H9 (cell line): ENCODE results near the gene TMEM222. TPM values are rescaled to one million over a fixed set of nuclear protein-coding genes. Genes with fewer than 3 reads are reported as not detected.

ENCODE experiments used
- DNase-seq: peaks from one replicate; pipeline ENCODE4 v3.0.0-alpha.2; 2017
- H2AFZ ChIP-seq: one replicate; pipeline ENCODE4 v1.6.1; 2013; ENCODE audit warnings: mild to moderate bottlenecking, low read length, control low read depth, moderate library complexity
- H2AK5ac ChIP-seq: 2 replicates; pipeline ENCODE4 v1.6.1; 2013; ENCODE audit warnings: low read length, control low read depth, mixed read lengths; ENCODE audit not compliant: insufficient read length
- H2BK120ac ChIP-seq: one replicate; pipeline ENCODE4 v1.6.1; 2013; ENCODE audit warnings: low read depth, mild to moderate bottlenecking, low read length, control low read depth, inconsistent platforms; ENCODE audit not compliant: poor library complexity, severe bottlenecking
- H2BK12ac ChIP-seq: 2 replicates; pipeline ENCODE4 v1.6.1; 2013; ENCODE audit warnings: low read length, control low read depth, mixed read lengths, low read depth; ENCODE audit not compliant: insufficient read length
- H2BK15ac ChIP-seq: 2 replicates; pipeline ENCODE4 v1.6.1; 2013; ENCODE audit warnings: low read depth, low read length, control low read depth
- H2BK20ac ChIP-seq: one replicate; pipeline ENCODE4 v1.6.1; 2013; ENCODE audit warnings: low read depth, mild to moderate bottlenecking, low read length, control low read depth, inconsistent platforms; ENCODE audit not compliant: poor library complexity, severe bottlenecking
- H2BK5ac ChIP-seq: 2 replicates; pipeline ENCODE4 v1.6.1; 2013; ENCODE audit warnings: low read length, control low read depth, mixed read lengths; ENCODE audit not compliant: insufficient read length
- H3K14ac ChIP-seq: 2 replicates; pipeline ENCODE4 v1.6.1; 2013; ENCODE audit warnings: low read length, control low read depth; ENCODE audit not compliant: insufficient read depth
- H3K18ac ChIP-seq: 2 replicates; pipeline ENCODE4 v1.6.1; 2013; ENCODE audit warnings: low read depth, mild to moderate bottlenecking, mixed read lengths, low read length, control low read depth; ENCODE audit not compliant: insufficient read length
- H3K23ac ChIP-seq: 2 replicates; pipeline ENCODE4 v1.6.1; 2013; ENCODE audit warnings: low read length, control low read depth, mixed read lengths, low read depth; ENCODE audit not compliant: insufficient read length
- H3K23me2 ChIP-seq: 2 replicates; pipeline ENCODE4 v1.6.1; 2013; ENCODE audit warnings: low read depth, mild to moderate bottlenecking, mixed read lengths, low read length, control low read depth; ENCODE audit not compliant: insufficient read length, poor library complexity, severe bottlenecking
- H3K27ac ChIP-seq: 2 replicates; pipeline ENCODE4 v1.5.1; 2013; ENCODE audit warnings: low read length, control low read depth, mixed read lengths, low read depth; ENCODE audit not compliant: insufficient read length
- H3K27me3 ChIP-seq: 2 replicates; pipeline ENCODE4 v1.6.1; 2013; ENCODE audit warnings: low read length, control low read depth, inconsistent platforms; ENCODE audit not compliant: insufficient read depth
- H3K4ac ChIP-seq: 2 replicates; pipeline ENCODE4 v1.6.1; 2013; ENCODE audit warnings: low read depth, mild to moderate bottlenecking, control low read depth, inconsistent platforms, low read length, moderate library complexity
- H3K4me1 ChIP-seq: 2 replicates; pipeline ENCODE4 v1.6.1; 2013; ENCODE audit warnings: low read length, control low read depth, inconsistent platforms; ENCODE audit not compliant: insufficient read depth
- H3K4me2 ChIP-seq: 2 replicates; pipeline ENCODE4 v1.6.1; 2013; ENCODE audit warnings: low read length, control low read depth, mixed read lengths; ENCODE audit not compliant: insufficient read length, insufficient read depth
- H3K56ac ChIP-seq: 2 replicates; pipeline ENCODE4 v1.6.1; 2013; ENCODE audit warnings: low read depth, mild to moderate bottlenecking, mixed read lengths, low read length, control low read depth; ENCODE audit not compliant: insufficient read length
- H3K79me1 ChIP-seq: 2 replicates; pipeline ENCODE4 v1.6.1; 2013; ENCODE audit warnings: low read depth, mild to moderate bottlenecking, moderate library complexity, low read length, control low read depth, inconsistent platforms; ENCODE audit not compliant: insufficient read depth, poor library complexity, severe bottlenecking
- H3K79me2 ChIP-seq: 2 replicates; pipeline ENCODE4 v1.6.1; 2013; ENCODE audit warnings: low read length, control low read depth, inconsistent platforms; ENCODE audit not compliant: insufficient read depth
- H3K9ac ChIP-seq: 2 replicates; pipeline ENCODE4 v1.6.1; 2013; ENCODE audit warnings: low read length, control low read depth, mixed read lengths; ENCODE audit not compliant: insufficient read length; ENCODE audit errors: extremely low read depth
- H3K9me3 ChIP-seq: one replicate; pipeline ENCODE4 v1.6.1; 2013; ENCODE audit warnings: low read depth, low read length, inconsistent platforms; ENCODE audit not compliant: control insufficient read depth
- H3T11ph ChIP-seq: one replicate; pipeline ENCODE4 v1.6.1; 2013; ENCODE audit warnings: mild to moderate bottlenecking, low read length, control low read depth, inconsistent platforms
- H4K20me1 ChIP-seq: one replicate; pipeline ENCODE4 v1.6.1; 2013; ENCODE audit not compliant: control insufficient read depth, insufficient read length, insufficient read depth
- H4K5ac ChIP-seq: 2 replicates; pipeline ENCODE4 v1.6.1; 2013; ENCODE audit warnings: low read depth, mild to moderate bottlenecking, mixed read lengths, low read length, control low read depth; ENCODE audit not compliant: insufficient read length
- H4K8ac ChIP-seq: replicated peaks from 2 replicates; pipeline ENCODE4 v1.6.1; 2013; ENCODE audit warnings: low read length, control low read depth, mixed read lengths, low read depth; ENCODE audit not compliant: insufficient read length
- H4K91ac ChIP-seq: 2 replicates; pipeline ENCODE4 v1.6.1; 2013; ENCODE audit warnings: low read depth, mild to moderate bottlenecking, moderate library complexity, mixed read lengths, low read length, control low read depth; ENCODE audit not compliant: insufficient read length
- H3K27ac Mint-ChIP-seq, 3 experiments: 2 replicates in 2 of 3; 3 replicates in 1 of 3; pipeline ENCODE4 v1.8.0; 2020 to 2021; ENCODE audit warnings: mixed read lengths in 3 of 3, mild to moderate bottlenecking in 1 of 3, moderate library complexity in 1 of 3
- H3K27me3 Mint-ChIP-seq: 2 replicates; pipeline ENCODE4 v1.8.0; 2021; ENCODE audit warnings: low read depth, mild to moderate bottlenecking, moderate library complexity, mixed read lengths
- H3K36me3 Mint-ChIP-seq, 3 experiments: 2 replicates in 2 of 3; 3 replicates in 1 of 3; pipeline ENCODE4 v1.8.0; 2020 to 2021; ENCODE audit warnings: low read depth in 3 of 3, mixed read lengths in 3 of 3; ENCODE audit not compliant: insufficient read depth in 1 of 3
- H3K4me1 Mint-ChIP-seq, 2 experiments: 2 replicates each; pipeline ENCODE4 v1.8.0; 2020; ENCODE audit warnings: mixed read lengths in 2 of 2
- H3K4me3 Mint-ChIP-seq, 2 experiments: 2 replicates in 1 of 2; 3 replicates in 1 of 2; pipeline ENCODE4 v1.8.0; 2020 to 2021; ENCODE audit warnings: mild to moderate bottlenecking in 2 of 2, mixed read lengths in 2 of 2, moderate library complexity in 1 of 2
- H3K9me3 Mint-ChIP-seq, 2 experiments: 2 replicates in 1 of 2; 3 replicates in 1 of 2; pipeline ENCODE4 v1.8.0; 2020; ENCODE audit warnings: mild to moderate bottlenecking in 2 of 2, mixed read lengths in 2 of 2, moderate library complexity in 1 of 2
- CTCF ChIP-seq: fragments of 200-600 bp; sonication (generic); conservative IDR thresholded peaks from 3 replicates; pipeline ENCODE4 v1.8.0; 2021; ENCODE audit warnings: antibody characterized with exemption, mild to moderate bottlenecking
- WGBS: extraction: QIAGEN DNeasy Blood & Tissue Kit; methylation state at CpG from one replicate; pipeline ENCODE4 v1.1.7; 2013; ENCODE audit warnings: missing lambda C conversion rate, low lambda C conversion rate, mixed read lengths; ENCODE audit not compliant: insufficient read length; ENCODE audit errors: extremely low coverage; 5-methylcytosine and 5-hydroxymethylcytosine counted together
- total RNA-seq: library from RNA; stranded (reverse); gene quantifications from 2 replicates; pipeline ENCODE4 v1.2.1, GENCODE V29; 2021

The TMEM222 gene
- total RNA-seq, 1 experiment from 2014 or later = 36.8 TPM

- Histone ChIP-seq H3K18ac (no peak overlapping the region), H4K20me1 (no peaks in the 10 kb centered on the region), H3K79me2 (peaks cover 2% of the 10 kb centered on the region; the same call in 1 of the 2 replicates), H4K91ac (no peak overlapping the region), H2BK12ac (no peak overlapping the region), H3K27ac (no peak overlapping the region), H2BK5ac (no peak overlapping the region), H3K4ac (no peak overlapping the region), H3K4me2 (no peak overlapping the region), H3K4me1 (no peaks in the 10 kb centered on the region), H3K79me1 (peaks cover 3% of the 10 kb centered on the region), H3K9me3 (no peaks in the 10 kb centered on the region), H3K23me2 (no peaks in the 10 kb centered on the region), H2BK20ac (no peak overlapping the region), H2AFZ (no peak overlapping the region), H2BK15ac (no peak overlapping the region), H3K14ac (no peak overlapping the region), H3K9ac (no peak overlapping the region), H4K8ac (no peak overlapping the region), H4K5ac (no peak overlapping the region), H3T11ph (no peak overlapping the region), H3K56ac (no peak overlapping the region), H2BK120ac (no peak overlapping the region), H3K27me3 (no peaks in the 10 kb centered on the region), H3K23ac (no peak overlapping the region), H2AK5ac (no peak overlapping the region)
- Mint-ChIP-seq H3K36me3 (peaks cover 25 to 58% (median 51%) of the 10 kb centered on the region in 3 experiments; a peak in 6 of 7 replicates), H3K4me3 (no peak overlapping the region), H3K27ac (peak overlapping the region in 1 of 3 experiments; percentile 73; a peak in 1 of 7 replicates), H3K27me3 (no peaks in the 10 kb centered on the region), H3K4me1 (no peaks in the 10 kb centered on the region), H3K9me3 (no peaks in the 10 kb centered on the region)
- DNase-seq = peak; percentile 73
- peak; percentile 96 for TF ChIP-seq CTCF
- no CpG with 5 or more reads among the region's 11 CpGs for WGBS
Observed at GRCh38 chr1:27332536-27333281, 10.7 kb downstream of the TMEM222 start.
